HG03135 (cell line): ENCODE results near the gene SLC28A2.

Experiments used
- ATAC-seq: cut with Tn5 transposase; IDR thresholded peaks from one replicate; pipeline ENCODE4 v1.9.1; 2021; ENCODE audit warnings: mild to moderate bottlenecking, moderate library complexity; ENCODE audit not compliant: unreplicated experiment

SLC28A2 gene

DNA sequence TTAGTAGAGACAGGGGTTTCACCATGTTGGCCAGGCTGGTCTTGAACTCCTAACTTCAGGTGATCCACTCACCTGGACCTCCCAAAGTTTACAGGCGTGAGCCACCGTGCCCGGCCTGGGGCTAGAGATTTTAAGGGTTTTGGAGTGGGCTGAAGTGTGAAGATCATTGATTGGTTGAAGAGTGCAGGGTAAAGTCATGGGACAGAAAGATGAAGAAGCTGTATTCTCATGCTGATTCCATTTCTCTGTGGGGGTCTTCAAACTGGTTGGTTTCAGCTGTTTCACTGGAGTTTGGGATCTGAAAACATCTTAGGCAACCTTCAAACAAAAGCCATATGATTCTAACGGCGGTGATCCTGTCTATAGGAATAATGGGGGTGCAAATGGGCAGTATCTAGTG, 74.2 kb downstream of the SLC28A2 start:
- no peak for ATAC-seq

DNA sequence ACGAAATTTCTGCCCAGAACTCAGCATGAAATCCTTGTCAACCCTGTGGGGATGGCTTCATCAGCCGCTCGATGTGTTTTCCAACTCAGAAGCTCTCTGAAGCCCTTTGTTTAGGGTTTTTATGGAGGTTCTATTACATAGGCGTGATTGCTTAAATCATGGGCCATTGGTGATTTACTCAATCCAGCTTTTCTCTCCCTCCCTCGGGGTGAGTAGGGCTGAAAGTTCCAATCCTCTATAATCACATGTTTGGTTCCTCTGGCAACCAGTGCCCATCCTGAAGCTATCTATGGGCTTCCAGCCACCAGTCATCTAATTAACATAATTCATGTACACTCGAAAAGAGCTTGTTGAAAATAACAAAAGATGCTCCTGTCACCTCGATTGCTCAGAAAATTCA, 74.7 kb downstream of the SLC28A2 start:
- ATAC-seq, result no peak
